Measurements from ENCODE around the gene ARL16. TPM values are rescaled to one million over a fixed set of nuclear protein-coding genes. Genes with fewer than 3 reads are reported as not detected.

Gene ARL16
- polyA plus RNA-seq, 1 donor from 2014 or later = 156 TPM

- no peak for TF ChIP-seq RAD21 (conservative IDR thresholded peaks at IDR 0.05)
- peaks cover 8% of the 10 kb centered on the region for H3K27me3 ChIP-seq (ENCODE audit: insufficient read depth, low read depth, low read length)
- H3K9ac ChIP-seq (ENCODE audit: low read length) = no peak overlapping the region
- H3K4me3 ChIP-seq (ENCODE audit: low read length) = no peak overlapping the region
- H3K9me2 ChIP-seq (ENCODE audit: insufficient read depth, low read length) = no peaks in the 10 kb centered on the region
- H3K36me3 ChIP-seq (ENCODE audit: insufficient read depth, low read length) = no peaks in the 10 kb centered on the region
- no peaks in the 10 kb centered on the region for H3F3A ChIP-seq (ENCODE audit: insufficient read depth, low read length, poor library complexity, severe bottlenecking)
- no peak overlapping the region for H3K4me2 ChIP-seq (ENCODE audit: low read length)
- H3K27ac ChIP-seq (ENCODE audit: low read length) = no peak overlapping the region
- H3K79me2 ChIP-seq (replicated peaks; ENCODE audit: insufficient read depth, low read length) = peaks cover 13% of the 10 kb centered on the region
- H3K9me3 ChIP-seq (ENCODE audit: low read length) = no peaks in the 10 kb centered on the region
- H2AFZ ChIP-seq (ENCODE audit: low read depth, low read length) = no peak overlapping the region
- no peaks in the 10 kb centered on the region for H4K20me1 ChIP-seq (ENCODE audit: insufficient read depth)
Measured at GRCh38 chr17:81707725-81708646, 24.4 kb upstream of the ARL16 start.

GRCh38 chr17:81706757-81707624 lies 23.4 kb upstream of the ARL16 start:
- Histone ChIP-seq H3F3A (ENCODE audit: insufficient read depth, low read length, poor library complexity, severe bottlenecking) (no peaks in the 10 kb centered on the region), H3K36me3 (ENCODE audit: insufficient read depth, low read length) (no peaks in the 10 kb centered on the region), H2AFZ (ENCODE audit: low read depth, low read length) (no peak overlapping the region), H3K9me3 (ENCODE audit: low read length) (no peaks in the 10 kb centered on the region), H3K27ac (ENCODE audit: low read length) (no peak overlapping the region), H4K20me1 (ENCODE audit: insufficient read depth) (no peaks in the 10 kb centered on the region), H3K79me2 (replicated peaks; ENCODE audit: insufficient read depth, low read length) (peaks cover 22% of the 10 kb centered on the region), H3K9me2 (ENCODE audit: insufficient read depth, low read length) (no peaks in the 10 kb centered on the region), H3K9ac (ENCODE audit: low read length) (no peak overlapping the region), H3K4me3 (ENCODE audit: low read length) (no peak overlapping the region), H3K27me3 (ENCODE audit: insufficient read depth, low read depth, low read length) (peaks cover 8% of the 10 kb centered on the region), H3K4me2 (ENCODE audit: low read length) (no peak overlapping the region)
- TF ChIP-seq POLR2AphosphoS5 (IDR thresholded peaks at IDR 0.05) = no peak
- no peak for TF ChIP-seq CTCF (IDR thresholded peaks at IDR 0.05; ENCODE audit: poor library complexity, severe bottlenecking)
- no peak for TF ChIP-seq MXI1 (conservative IDR thresholded peaks at IDR 0.05; ENCODE audit: poor library complexity, severe bottlenecking)
- TF ChIP-seq EZH2 (IDR thresholded peaks at IDR 0.05; ENCODE audit: borderline replicate concordance, insufficient read depth, low read length, poor library complexity, severe bottlenecking) = no peak
- no peak for TF ChIP-seq RAD21 (conservative IDR thresholded peaks at IDR 0.05)
- no peak for TF ChIP-seq TAF1 (IDR thresholded peaks at IDR 0.05; ENCODE audit: low read depth)
- no peak for TF ChIP-seq REST (IDR thresholded peaks at IDR 0.05; ENCODE audit: borderline replicate concordance)

Measured in neural cell (in vitro differentiated cells).